ENCODE measurements around the gene LEMD3. TPM values are rescaled to one million over a fixed set of nuclear protein-coding genes. Genes with fewer than 3 reads are reported as not detected.

LEMD3 gene
- total RNA-seq, 1 donor from 2014 or later = 20.9 TPM

DNA sequence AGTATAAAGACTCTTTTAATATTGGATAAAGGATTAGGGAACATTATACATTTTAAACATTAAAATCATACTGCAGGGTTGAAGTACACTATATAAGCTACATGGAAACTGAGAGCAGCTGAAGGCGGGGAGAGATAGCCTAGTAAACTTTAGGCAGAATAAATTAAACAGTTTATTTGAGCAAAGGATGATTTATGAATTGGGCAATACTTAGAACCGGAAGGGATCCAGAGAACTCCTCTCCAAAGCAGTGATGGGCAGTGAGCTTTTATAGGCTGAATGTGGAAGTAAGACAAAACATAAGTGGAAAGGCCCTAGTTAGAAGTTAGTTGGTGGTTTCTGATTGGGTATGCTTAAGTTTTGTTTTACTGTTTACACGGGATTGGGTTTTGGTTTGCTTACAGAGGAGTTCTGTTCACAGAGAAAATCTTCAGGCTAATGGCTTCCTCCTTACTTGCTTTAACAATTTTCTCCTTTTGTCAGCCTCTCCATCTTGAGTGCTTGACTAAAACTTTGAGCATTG, 18.9 kb downstream of the LEMD3 start:
- H3K27ac Mint-ChIP-seq (ENCODE audit: unreplicated experiment) = no peak overlapping the region
- H3K27me3 ChIP-seq (ENCODE audit: insufficient read depth, low read length) = no peaks in the 10 kb centered on the region
- peaks cover 11% of the 10 kb centered on the region for H3K4me1 Mint-ChIP-seq (ENCODE audit: low read depth, unreplicated experiment)
- no peaks in the 10 kb centered on the region for H3K36me3 ChIP-seq (ENCODE audit: insufficient read depth, low read length)
- no peaks in the 10 kb centered on the region for H3K9me3 Mint-ChIP-seq (ENCODE audit: unreplicated experiment)
- no peaks in the 10 kb centered on the region for H3K9me3 ChIP-seq (ENCODE audit: insufficient read depth, low read depth, low read length)
- H4K20me1 ChIP-seq (ENCODE audit: insufficient read depth, low read length) = peaks cover 76% of the 10 kb centered on the region
- no peak overlapping the region for H3K4me2 ChIP-seq (ENCODE audit: low read length)
- no peak overlapping the region for H2AFZ ChIP-seq (ENCODE audit: low read depth, low read length)
- peaks cover 89% of the 10 kb centered on the region for H3K79me2 ChIP-seq (ENCODE audit: insufficient read depth, low read length)
- H3K4me1 ChIP-seq (ENCODE audit: insufficient read depth, low read length) = no peaks in the 10 kb centered on the region
- H3K4me3 ChIP-seq (ENCODE audit: insufficient read depth, low read depth, low read length) = no peak overlapping the region
- DNase-seq (ENCODE audit: low read depth) = no peak
- no peak overlapping the region for H3K4me3 Mint-ChIP-seq (ENCODE audit: unreplicated experiment)
- TF ChIP-seq EZH2 (IDR thresholded peaks at IDR 0.05; ENCODE audit: insufficient read depth, low read length) = no peak
- TF ChIP-seq, protein P1, sequence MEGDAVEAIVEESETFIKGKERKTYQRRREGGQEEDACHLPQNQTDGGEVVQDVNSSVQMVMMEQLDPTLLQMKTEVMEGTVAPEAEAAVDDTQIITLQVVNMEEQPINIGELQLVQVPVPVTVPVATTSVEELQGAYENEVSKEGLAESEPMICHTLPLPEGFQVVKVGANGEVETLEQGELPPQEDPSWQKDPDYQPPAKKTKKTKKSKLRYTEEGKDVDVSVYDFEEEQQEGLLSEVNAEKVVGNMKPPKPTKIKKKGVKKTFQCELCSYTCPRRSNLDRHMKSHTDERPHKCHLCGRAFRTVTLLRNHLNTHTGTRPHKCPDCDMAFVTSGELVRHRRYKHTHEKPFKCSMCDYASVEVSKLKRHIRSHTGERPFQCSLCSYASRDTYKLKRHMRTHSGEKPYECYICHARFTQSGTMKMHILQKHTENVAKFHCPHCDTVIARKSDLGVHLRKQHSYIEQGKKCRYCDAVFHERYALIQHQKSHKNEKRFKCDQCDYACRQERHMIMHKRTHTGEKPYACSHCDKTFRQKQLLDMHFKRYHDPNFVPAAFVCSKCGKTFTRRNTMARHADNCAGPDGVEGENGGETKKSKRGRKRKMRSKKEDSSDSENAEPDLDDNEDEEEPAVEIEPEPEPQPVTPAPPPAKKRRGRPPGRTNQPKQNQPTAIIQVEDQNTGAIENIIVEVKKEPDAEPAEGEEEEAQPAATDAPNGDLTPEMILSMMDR (IDR thresholded peaks at IDR 0.05; ENCODE audit: insufficient read depth, low read depth, low read length) = no peak
- FAIRE-seq = no peak
- no peak overlapping the region for H3K27ac ChIP-seq (ENCODE audit: low read depth, low read length)
- H3K36me3 Mint-ChIP-seq (ENCODE audit: low read depth, unreplicated experiment) = no peaks in the 10 kb centered on the region
- no peak overlapping the region for H3K9ac ChIP-seq (ENCODE audit: low read length)
- H3K27me3 Mint-ChIP-seq (ENCODE audit: low read depth, unreplicated experiment) = no peaks in the 10 kb centered on the region

DNA sequence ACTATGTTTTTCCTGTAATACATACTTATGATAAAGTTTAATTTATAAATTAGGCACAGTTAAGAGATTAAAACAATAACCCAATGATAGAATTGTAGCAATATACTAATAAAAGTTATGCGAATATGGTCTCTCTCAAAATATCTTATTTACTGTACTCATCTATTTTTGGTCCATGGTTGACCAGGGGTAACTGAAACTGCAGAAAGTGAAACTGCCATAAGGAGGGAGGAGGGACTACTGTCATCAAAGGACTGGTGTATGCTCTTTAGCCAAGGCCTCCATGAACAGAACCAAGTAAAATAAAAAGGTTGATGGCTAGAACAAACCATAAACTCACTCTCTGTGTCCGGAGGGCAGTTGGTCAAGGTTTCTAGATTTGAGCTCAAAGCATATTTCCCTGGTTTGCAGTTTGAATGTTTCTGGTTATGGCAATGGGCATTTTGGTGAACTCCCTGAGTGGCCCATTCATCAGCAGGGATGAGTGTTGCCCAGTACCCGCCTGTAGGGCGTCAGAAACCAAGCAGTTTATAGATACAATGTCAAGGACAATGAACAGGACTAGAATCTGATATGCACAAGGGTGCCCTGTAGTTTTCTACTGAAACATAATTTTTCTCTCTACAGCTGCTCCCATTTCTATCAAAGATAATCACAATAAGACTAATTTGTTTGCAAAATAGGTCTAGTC, 19.8 kb downstream of the LEMD3 start:
- Histone ChIP-seq H4K20me1 (ENCODE audit: insufficient read depth, low read length) (peaks cover 79% of the 10 kb centered on the region), H2AFZ (ENCODE audit: low read depth, low read length) (no peak overlapping the region), H3K9me3 (ENCODE audit: insufficient read depth, low read depth, low read length) (no peaks in the 10 kb centered on the region), H3K4me2 (ENCODE audit: low read length) (no peak overlapping the region), H3K9ac (ENCODE audit: low read length) (no peak overlapping the region), H3K36me3 (ENCODE audit: insufficient read depth, low read length) (no peaks in the 10 kb centered on the region), H3K27me3 (ENCODE audit: insufficient read depth, low read length) (no peaks in the 10 kb centered on the region), H3K4me3 (ENCODE audit: insufficient read depth, low read depth, low read length) (no peak overlapping the region), H3K4me1 (ENCODE audit: insufficient read depth, low read length) (no peaks in the 10 kb centered on the region), H3K79me2 (ENCODE audit: insufficient read depth, low read length) (peaks cover 88% of the 10 kb centered on the region), H3K27ac (ENCODE audit: low read depth, low read length) (no peak overlapping the region)
- H3K9me3 Mint-ChIP-seq (ENCODE audit: unreplicated experiment) = no peaks in the 10 kb centered on the region
- H3K36me3 Mint-ChIP-seq (ENCODE audit: low read depth, unreplicated experiment) = peaks cover 2% of the 10 kb centered on the region
- no peak for TF ChIP-seq EZH2 (IDR thresholded peaks at IDR 0.05; ENCODE audit: insufficient read depth, low read length)
- TF ChIP-seq, protein P1 (IDR thresholded peaks at IDR 0.05; ENCODE audit: insufficient read depth, low read depth, low read length) = no peak
- no peak overlapping the region for H3K27ac Mint-ChIP-seq (ENCODE audit: unreplicated experiment)
- DNase-seq (ENCODE audit: low read depth) (no peak), FAIRE-seq (no peak)
- H3K27me3 Mint-ChIP-seq (ENCODE audit: low read depth, unreplicated experiment) = no peaks in the 10 kb centered on the region
- peaks cover 13% of the 10 kb centered on the region for H3K4me1 Mint-ChIP-seq (ENCODE audit: low read depth, unreplicated experiment)
- H3K4me3 Mint-ChIP-seq (ENCODE audit: unreplicated experiment) = no peak overlapping the region

DNA sequence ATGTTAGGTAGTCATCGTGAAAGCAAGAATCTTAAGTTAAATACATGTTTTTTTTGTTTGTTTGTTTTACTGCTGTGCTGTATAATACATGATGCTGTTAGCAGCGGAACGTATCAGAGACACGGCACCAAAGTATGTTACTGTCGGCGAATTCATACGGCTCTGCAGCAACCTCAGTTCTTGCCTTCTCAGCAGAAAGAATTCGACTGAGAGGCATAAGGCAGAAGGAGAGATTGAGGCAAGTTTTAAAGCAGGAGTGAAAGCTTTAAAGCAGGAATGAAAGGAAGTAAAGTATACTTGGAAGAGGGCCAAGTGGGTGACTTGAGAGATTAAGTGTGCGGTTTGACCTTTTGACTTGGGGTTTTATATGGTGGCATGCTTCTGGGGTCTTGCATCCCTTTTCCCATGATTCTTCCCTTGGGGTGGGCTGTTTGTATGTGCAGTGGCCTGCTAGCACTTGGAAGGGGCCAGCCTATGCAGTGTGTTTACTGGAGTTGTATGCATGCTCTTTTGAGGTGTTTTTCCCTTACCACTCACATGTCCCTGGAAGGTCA, 23.7 kb downstream of the LEMD3 start:
- Mint-ChIP-seq H3K36me3 (ENCODE audit: low read depth, unreplicated experiment) (peaks cover 2% of the 10 kb centered on the region), H3K4me1 (ENCODE audit: low read depth, unreplicated experiment) (peaks cover 13% of the 10 kb centered on the region), H3K27me3 (ENCODE audit: low read depth, unreplicated experiment) (no peaks in the 10 kb centered on the region), H3K4me3 (ENCODE audit: unreplicated experiment) (no peak overlapping the region), H3K27ac (ENCODE audit: unreplicated experiment) (no peak overlapping the region), H3K9me3 (ENCODE audit: unreplicated experiment) (peaks cover 9% of the 10 kb centered on the region)
- no peak overlapping the region for H3K4me3 ChIP-seq (ENCODE audit: insufficient read depth, low read depth, low read length)
- no peak overlapping the region for H3K4me2 ChIP-seq (ENCODE audit: low read length)
- H2AFZ ChIP-seq (ENCODE audit: low read depth, low read length) = no peak overlapping the region
- no peaks in the 10 kb centered on the region for H3K9me3 ChIP-seq (ENCODE audit: insufficient read depth, low read depth, low read length)
- H3K27ac ChIP-seq (ENCODE audit: low read depth, low read length) = no peak overlapping the region
- no peaks in the 10 kb centered on the region for H3K36me3 ChIP-seq (ENCODE audit: insufficient read depth, low read length)
- no peaks in the 10 kb centered on the region for H3K4me1 ChIP-seq (ENCODE audit: insufficient read depth, low read length)
- no peak for FAIRE-seq
- peaks cover 80% of the 10 kb centered on the region for H4K20me1 ChIP-seq (ENCODE audit: insufficient read depth, low read length)
- no peak overlapping the region for H3K9ac ChIP-seq (ENCODE audit: low read length)
- H3K27me3 ChIP-seq (ENCODE audit: insufficient read depth, low read length) = no peaks in the 10 kb centered on the region
- H3K79me2 ChIP-seq (ENCODE audit: insufficient read depth, low read length) = peaks cover 89% of the 10 kb centered on the region
- TF ChIP-seq EZH2 (IDR thresholded peaks at IDR 0.05; ENCODE audit: insufficient read depth, low read length) = no peak
- TF ChIP-seq, protein P1 (IDR thresholded peaks at IDR 0.05; ENCODE audit: insufficient read depth, low read depth, low read length) = no peak
- peak; percentile 12 for DNase-seq (ENCODE audit: low read depth)
